ENCODE results near the gene NTNG2. TPM values are rescaled to one million over a fixed set of nuclear protein-coding genes. Genes with fewer than 3 reads are reported as not detected.

The NTNG2 gene
- total and polyA plus RNA-seq, 2 donors (not counting 1 experiment from before 2014, with no cell fraction given) = 5.0 to 6.6 TPM

DNA sequence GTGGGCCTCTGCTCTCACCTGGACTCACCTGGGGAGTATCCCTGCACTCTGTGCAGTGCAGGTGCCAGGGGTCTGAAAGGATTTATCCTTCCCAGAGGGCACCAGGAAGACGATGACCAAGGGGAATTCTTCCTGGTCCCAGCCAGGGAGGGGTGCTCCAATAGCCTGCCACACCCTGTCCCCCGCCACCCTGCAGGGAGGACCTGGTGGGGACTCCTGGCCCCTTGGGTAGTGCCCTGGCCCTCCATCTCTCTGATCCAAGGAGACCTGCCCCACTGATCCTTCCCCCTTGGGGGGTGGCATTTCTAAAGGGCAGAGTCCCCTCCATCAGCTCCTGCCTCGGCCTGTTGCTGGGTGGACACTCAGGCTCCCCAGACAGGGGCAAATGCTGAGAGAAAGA, 70.7 kb downstream of the NTNG2 start:
- H2AFZ ChIP-seq (ENCODE audit: insufficient read depth, low read depth, low read length, poor library complexity, severe bottlenecking) = no peak overlapping the region
- 77% methylated on average over 3 of the region's 3 CpGs for WGBS (ENCODE audit: insufficient coverage)
- Mint-ChIP-seq H3K4me3 (no peak overlapping the region), H3K4me1 (peaks cover 3% of the 10 kb centered on the region), H3K9me3 (ENCODE audit: insufficient read depth) (no peaks in the 10 kb centered on the region), H3K27me3 (no peaks in the 10 kb centered on the region), H3K27ac (no peak overlapping the region)
- ChIA-PET CTCF (interaction anchor here (10.9 kb wide), 1 partner anchor 65 kb away, joined by 144 read pairs; the partner anchor contains the start of gene NTNG2), POLR2A (no interaction called here)
- ATAC-seq (ENCODE audit: low read depth) = no peak
- intact Hi-C loops (cut with micrococcal nuclease) = no loop called here
- DNase-seq = no peak
- no peaks in the 10 kb centered on the region for H3K36me3 ChIP-seq (replicated peaks in 1 of 2; ENCODE audit: control extremely low read depth in 1 of 2, control insufficient read depth in 1 of 2, extremely low read depth in 1 of 2, insufficient read depth in 2 of 2, low read length in 1 of 2)
- no peak overlapping the region for H3K4me2 ChIP-seq (replicated peaks; ENCODE audit: low read depth, low read length, poor library complexity, severe bottlenecking)
- peaks cover 0 to 3% (median under 1%) of the 10 kb centered on the region in 4 experiments for H3K27me3 ChIP-seq (replicated peaks in 1 of 4; ENCODE audit: control extremely low read depth in 1 of 4, control insufficient read depth in 3 of 4, insufficient read depth in 4 of 4, low read length in 3 of 4)
- H3K27ac ChIP-seq (ENCODE audit: low read length in 2 of 2) = no peak overlapping the region
- TF ChIP-seq CTCF (IDR thresholded peaks at IDR 0.05) (no peak), EZH2 (IDR thresholded peaks at IDR 0.05; ENCODE audit: borderline replicate concordance, insufficient read depth, low read depth, low read length, poor library complexity, severe bottlenecking) (no peak)
- H3K9me3 ChIP-seq (ENCODE audit: control extremely low read depth in 1 of 3, control insufficient read depth in 2 of 3, insufficient read depth in 1 of 3, low read length in 2 of 3) = no peaks in the 10 kb centered on the region
- H3K9ac ChIP-seq (ENCODE audit: low read length) = no peak overlapping the region
- peaks cover 0 to 8% of the 10 kb centered on the region in 2 donors for H3K4me1 ChIP-seq (ENCODE audit: control insufficient read depth in 2 of 2, insufficient read depth in 2 of 2, low read length in 2 of 2)
- H3K4me3 ChIP-seq (ENCODE audit: control extremely low read depth in 1 of 5, extremely low read depth in 1 of 5, insufficient read depth in 1 of 5, low read depth in 2 of 5, low read length in 4 of 5) = no peak overlapping the region
- no peaks in the 10 kb centered on the region for H3K79me2 ChIP-seq (ENCODE audit: control insufficient read depth, insufficient read depth, low read length)
- H4K20me1 ChIP-seq (ENCODE audit: control insufficient read depth, insufficient read depth, low read length, poor library complexity, severe bottlenecking) = no peaks in the 10 kb centered on the region

- no peak overlapping the region for H3K9ac ChIP-seq (ENCODE audit: low read length)
- TF ChIP-seq EZH2 (IDR thresholded peaks at IDR 0.05; ENCODE audit: borderline replicate concordance, insufficient read depth, low read depth, low read length, poor library complexity, severe bottlenecking) = no peak
- no peak for TF ChIP-seq CTCF (IDR thresholded peaks at IDR 0.05)
- Mint-ChIP-seq H3K9me3 (ENCODE audit: insufficient read depth) (no peaks in the 10 kb centered on the region), H3K4me3 (no peak overlapping the region), H3K27me3 (no peaks in the 10 kb centered on the region), H3K27ac (no peak overlapping the region), H3K4me1 (peaks cover 3% of the 10 kb centered on the region)
- no peak overlapping the region for H2AFZ ChIP-seq (ENCODE audit: insufficient read depth, low read depth, low read length, poor library complexity, severe bottlenecking)
- H4K20me1 ChIP-seq (ENCODE audit: control insufficient read depth, insufficient read depth, low read length, poor library complexity, severe bottlenecking) = no peaks in the 10 kb centered on the region
- WGBS (ENCODE audit: insufficient coverage) = 80% methylated on average over 1 of the region's 3 CpGs
- ChIA-PET CTCF (interaction anchor here (0.6 to 10.9 kb wide), 6 partner anchors 22 to 635 kb away, joined by 3 to 144 read pairs (median 4); partner anchors contain the start of genes GTF3C4 and NTNG2), POLR2A (no interaction called here)
- no peaks in the 10 kb centered on the region for H3K9me3 ChIP-seq (ENCODE audit: control extremely low read depth in 1 of 3, control insufficient read depth in 2 of 3, insufficient read depth in 1 of 3, low read length in 2 of 3)
- H3K4me3 ChIP-seq (ENCODE audit: control extremely low read depth in 1 of 5, extremely low read depth in 1 of 5, insufficient read depth in 1 of 5, low read depth in 2 of 5, low read length in 4 of 5) = no peak overlapping the region
- H3K4me2 ChIP-seq (replicated peaks; ENCODE audit: low read depth, low read length, poor library complexity, severe bottlenecking) = no peak overlapping the region
- peaks cover 0 to 3% (median under 1%) of the 10 kb centered on the region in 4 experiments for H3K27me3 ChIP-seq (replicated peaks in 1 of 4; ENCODE audit: control extremely low read depth in 1 of 4, control insufficient read depth in 3 of 4, insufficient read depth in 4 of 4, low read length in 3 of 4)
- ATAC-seq (ENCODE audit: low read depth) (no peak), DNase-seq (no peak)
- H3K27ac ChIP-seq (ENCODE audit: low read length in 2 of 2) = no peak overlapping the region
- H3K36me3 ChIP-seq (replicated peaks in 1 of 2; ENCODE audit: control extremely low read depth in 1 of 2, control insufficient read depth in 1 of 2, extremely low read depth in 1 of 2, insufficient read depth in 2 of 2, low read length in 1 of 2) = no peaks in the 10 kb centered on the region
- no peaks in the 10 kb centered on the region for H3K79me2 ChIP-seq (ENCODE audit: control insufficient read depth, insufficient read depth, low read length)
- H3K4me1 ChIP-seq (ENCODE audit: control insufficient read depth in 2 of 2, insufficient read depth in 2 of 2, low read length in 2 of 2) = peaks cover 0 to 8% of the 10 kb centered on the region in 2 donors
- intact Hi-C loops (cut with micrococcal nuclease) = no loop called here
Observed at GRCh38 chr9:132233138-132233537, 71.3 kb downstream of the NTNG2 start.
